ENCODE data around the gene TNFRSF25.

Gene TNFRSF25

GRCh38 chr1:6511561-6512244, 45.7 kb upstream of the TNFRSF25 start:
- H3K36me3 ChIP-seq: no peaks in the 10 kb centered on the region
- no peak for DNase-seq
- H3K27ac ChIP-seq: no peak overlapping the region
- H3K4me3 ChIP-seq: no peak overlapping the region
- H3K4me1 ChIP-seq: peaks cover 0 to 26% (median 4%) of the 10 kb centered on the region in 4 donors
- no peaks in the 10 kb centered on the region for H3K9me3 ChIP-seq
- no peak for TF ChIP-seq CTCF (IDR thresholded peaks at IDR 0.05)
- H3K27me3 ChIP-seq: peaks cover 0 to 17% of the 10 kb centered on the region in 2 donors
- intact Hi-C loops (cut with DNase I; ENCODE audit: low total_unique reads): no loop called here

DNA sequence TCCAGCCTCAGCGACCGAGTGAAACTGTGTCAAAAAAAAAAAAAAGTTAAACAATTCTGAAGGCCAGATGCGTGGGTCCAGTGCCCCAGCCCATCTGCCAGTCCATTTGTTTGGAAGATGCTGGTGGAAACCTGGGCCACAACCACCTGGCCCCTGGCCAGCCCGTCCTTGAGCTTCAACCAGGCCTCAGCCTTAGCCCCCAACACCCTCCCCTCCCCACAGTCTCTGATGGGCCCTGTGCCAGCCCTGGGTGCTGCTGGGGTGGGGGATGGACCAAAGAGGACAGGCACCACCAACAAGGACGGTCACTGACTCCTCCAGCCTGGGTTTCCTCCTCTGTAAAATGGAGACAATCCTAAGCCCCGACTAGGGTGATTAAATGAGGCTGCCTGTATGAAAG, 45.1 kb upstream of the TNFRSF25 start:
- intact Hi-C loops (cut with DNase I; ENCODE audit: low total_unique reads): no loop called here

GRCh38 chr1:6510493-6510892, 44.5 kb upstream of the TNFRSF25 start:
- Histone ChIP-seq H3K27me3 (peaks cover 0 to 17% of the 10 kb centered on the region in 2 donors), H3K9me3 (no peaks in the 10 kb centered on the region), H3K27ac (no peak overlapping the region), H3K4me1 (peaks cover 0 to 28% (median 4%) of the 10 kb centered on the region in 4 donors), H3K36me3 (no peaks in the 10 kb centered on the region), H3K4me3 (no peak overlapping the region)
- DNase-seq: no peak
- intact Hi-C loops (cut with DNase I; ENCODE audit: low total_unique reads): no loop called here
- TF ChIP-seq CTCF (IDR thresholded peaks at IDR 0.05): no peak

More for the DNA sequence above, 45.1 kb upstream of the TNFRSF25 start:
- Histone ChIP-seq H3K4me1 (peaks cover 0 to 28% (median 4%) of the 10 kb centered on the region in 4 donors), H3K4me3 (no peak overlapping the region), H3K27me3 (peaks cover 0 to 17% of the 10 kb centered on the region in 2 donors), H3K36me3 (no peaks in the 10 kb centered on the region), H3K9me3 (no peaks in the 10 kb centered on the region), H3K27ac (no peak overlapping the region)
- no peak for DNase-seq
- TF ChIP-seq CTCF (IDR thresholded peaks at IDR 0.05): no peak

- H3K4me3 ChIP-seq: no peak overlapping the region
- H3K27me3 ChIP-seq: peaks cover 0 to 17% of the 10 kb centered on the region in 2 donors
- H3K27ac ChIP-seq: no peak overlapping the region
- intact Hi-C loops (cut with DNase I; ENCODE audit: low total_unique reads): no loop called here
- no peak for TF ChIP-seq CTCF (IDR thresholded peaks at IDR 0.05)
- DNase-seq: no peak
- H3K4me1 ChIP-seq: peaks cover 0 to 28% (median 4%) of the 10 kb centered on the region in 4 donors
- H3K9me3 ChIP-seq: no peaks in the 10 kb centered on the region
- no peaks in the 10 kb centered on the region for H3K36me3 ChIP-seq
Observed at GRCh38 chr1:6509919-6510291, 43.9 kb upstream of the TNFRSF25 start.

- H3K36me3 ChIP-seq: no peaks in the 10 kb centered on the region
- no peak overlapping the region for H3K27ac ChIP-seq
- no peaks in the 10 kb centered on the region for H3K9me3 ChIP-seq
- peaks cover 0 to 28% (median 4%) of the 10 kb centered on the region in 4 donors for H3K4me1 ChIP-seq
- TF ChIP-seq CTCF (IDR thresholded peaks at IDR 0.05): no peak
- H3K4me3 ChIP-seq: no peak overlapping the region
- DNase-seq: no peak
- intact Hi-C loops (cut with DNase I; ENCODE audit: low total_unique reads): no loop called here
- H3K27me3 ChIP-seq: peaks cover 0 to 17% of the 10 kb centered on the region in 2 donors
Observed at GRCh38 chr1:6509220-6509918, 43.4 kb upstream of the TNFRSF25 start.

All from tibial artery (tissue), 4 donors.